HG03135 (cell line): Measurements from ENCODE around the gene TMTC3.
"Not testable (repeated sequence)": the region's sequence is repeated elsewhere in the genome, so short reads cannot be mapped to it uniquely, and the experiment has no call there.

ENCODE experiments used
- ATAC-seq: cut with Tn5 transposase; IDR thresholded peaks from one replicate; pipeline ENCODE4 v1.9.1; 2021; ENCODE audit warnings: mild to moderate bottlenecking, moderate library complexity; ENCODE audit not compliant: unreplicated experiment

Gene TMTC3

GRCh38 chr12:88141774-88142609, at the start of gene TMTC3, which contains the start of gene CEP290:
TSS of gene TMTC3 (plus strand) at chr12:88142307. CDS start at chr12:88148316, 6,009 bp downstream.
TSS of gene CEP290 (minus strand) at chr12:88142088. CDS start at chr12:88141307, 781 bp downstream.
- peak; percentile 96 for ATAC-seq

- no peak for ATAC-seq
Measured at GRCh38 chr12:88092771-88093170, 49.3 kb upstream of the TMTC3 start.

GRCh38 chr12:88093573-88093972, 48.5 kb upstream of the TMTC3 start:
- no peak for ATAC-seq

GRCh38 chr12:88108021-88108420, 34.1 kb upstream of the TMTC3 start:
- no peak for ATAC-seq

GRCh38 chr12:88111074-88111652, 30.9 kb upstream of the TMTC3 start:
- no peak for ATAC-seq

GRCh38 chr12:88113871-88114270, 28.2 kb upstream of the TMTC3 start:
- ATAC-seq: no peak

- ATAC-seq: no peak
Measured at GRCh38 chr12:88122666-88123065, 19.4 kb upstream of the TMTC3 start.

- no peak for ATAC-seq
Measured at GRCh38 chr12:88127099-88127498, 15.0 kb upstream of the TMTC3 start.

- no peak for ATAC-seq
Measured at GRCh38 chr12:88127855-88128254, 14.3 kb upstream of the TMTC3 start.

GRCh38 chr12:88132392-88132791, 9.7 kb upstream of the TMTC3 start:
- no peak for ATAC-seq

- not testable (repeated sequence) for ATAC-seq
Measured at GRCh38 chr12:88133181-88133580, 8.9 kb upstream of the TMTC3 start.

GRCh38 chr12:88139711-88140110, 2.4 kb upstream of the TMTC3 start:
- not testable (repeated sequence) for ATAC-seq

GRCh38 chr12:88141425-88141773, 708 bp upstream of the TMTC3 start:
- ATAC-seq: no peak

- peak; percentile 8 for ATAC-seq
Measured at GRCh38 chr12:88142610-88142991, 494 bp downstream of the TMTC3 start.

GRCh38 chr12:88144037-88144436, 1.9 kb downstream of the TMTC3 start:
- ATAC-seq: no peak

GRCh38 chr12:88144546-88145468, 2.7 kb downstream of the TMTC3 start:
- no peak for ATAC-seq

GRCh38 chr12:88145567-88146505, 3.7 kb downstream of the TMTC3 start:
- ATAC-seq: no peak

GRCh38 chr12:88150063-88150462, 8.0 kb downstream of the TMTC3 start:
- no peak for ATAC-seq

- no peak for ATAC-seq
Measured at GRCh38 chr12:88153959-88154358, 11.9 kb downstream of the TMTC3 start.

- ATAC-seq: no peak
Measured at GRCh38 chr12:88156075-88156654, 14.1 kb downstream of the TMTC3 start.
